ENCODE results near the gene NDEL1. TPM values are rescaled to one million over a fixed set of nuclear protein-coding genes. Genes with fewer than 3 reads are reported as not detected.

The NDEL1 gene
- total RNA-seq, 1 donor from 2014 or later, result 66.5 TPM

- Histone ChIP-seq H3K27me3 (no peaks in the 10 kb centered on the region), H3K4me1 (peaks cover 9% of the 10 kb centered on the region), H3K4me3 (no peak overlapping the region), H3K27ac (no peak overlapping the region), H3K9me3 (no peaks in the 10 kb centered on the region), H3K36me3 (no peaks in the 10 kb centered on the region)
- DNase-seq (ENCODE audit: extremely low spot score in 2 of 2), result no peak
- intact Hi-C loops (cut with DNase I), result no loop called here
- TF ChIP-seq, protein P1, sequence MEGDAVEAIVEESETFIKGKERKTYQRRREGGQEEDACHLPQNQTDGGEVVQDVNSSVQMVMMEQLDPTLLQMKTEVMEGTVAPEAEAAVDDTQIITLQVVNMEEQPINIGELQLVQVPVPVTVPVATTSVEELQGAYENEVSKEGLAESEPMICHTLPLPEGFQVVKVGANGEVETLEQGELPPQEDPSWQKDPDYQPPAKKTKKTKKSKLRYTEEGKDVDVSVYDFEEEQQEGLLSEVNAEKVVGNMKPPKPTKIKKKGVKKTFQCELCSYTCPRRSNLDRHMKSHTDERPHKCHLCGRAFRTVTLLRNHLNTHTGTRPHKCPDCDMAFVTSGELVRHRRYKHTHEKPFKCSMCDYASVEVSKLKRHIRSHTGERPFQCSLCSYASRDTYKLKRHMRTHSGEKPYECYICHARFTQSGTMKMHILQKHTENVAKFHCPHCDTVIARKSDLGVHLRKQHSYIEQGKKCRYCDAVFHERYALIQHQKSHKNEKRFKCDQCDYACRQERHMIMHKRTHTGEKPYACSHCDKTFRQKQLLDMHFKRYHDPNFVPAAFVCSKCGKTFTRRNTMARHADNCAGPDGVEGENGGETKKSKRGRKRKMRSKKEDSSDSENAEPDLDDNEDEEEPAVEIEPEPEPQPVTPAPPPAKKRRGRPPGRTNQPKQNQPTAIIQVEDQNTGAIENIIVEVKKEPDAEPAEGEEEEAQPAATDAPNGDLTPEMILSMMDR (IDR thresholded peaks at IDR 0.05), result no peak
- no peak for TF ChIP-seq POLR2AphosphoS5 (IDR thresholded peaks at IDR 0.05; ENCODE audit: insufficient read depth in 1 of 2, low read depth in 1 of 2)
- TF ChIP-seq POLR2A (IDR thresholded peaks at IDR 0.05), result no peak
Observed at GRCh38 chr17:8421571-8421970, 14.1 kb upstream of the NDEL1 start.

- TF ChIP-seq, protein P1 (IDR thresholded peaks at IDR 0.05), result no peak
- no peak for TF ChIP-seq POLR2AphosphoS5 (IDR thresholded peaks at IDR 0.05; ENCODE audit: insufficient read depth in 1 of 2, low read depth in 1 of 2)
- no peak overlapping the region for H3K27ac ChIP-seq
Observed at GRCh38 chr17:8426094-8426720, 9.5 kb upstream of the NDEL1 start.

DNA sequence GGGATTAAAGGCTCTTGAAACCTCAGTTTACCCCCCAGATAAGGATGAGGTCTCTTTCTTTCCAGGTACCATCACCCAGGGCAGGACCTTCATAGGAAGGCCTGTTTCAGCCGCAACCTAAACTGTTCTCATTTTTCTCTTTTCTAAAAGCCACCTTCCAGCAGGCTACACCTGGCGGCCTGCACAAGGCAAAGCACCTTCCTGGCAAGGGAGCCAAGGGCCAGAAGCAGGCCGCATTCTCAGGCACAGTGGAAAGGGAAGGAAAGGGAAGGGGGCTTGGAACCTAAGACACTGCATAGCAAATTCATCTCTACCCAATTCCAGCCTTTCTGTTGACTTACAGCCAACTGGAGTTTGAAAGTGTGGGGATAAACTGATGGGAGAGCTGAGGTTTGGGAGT lies 8.9 kb upstream of the NDEL1 start:
- intact Hi-C loops (cut with DNase I), result no loop called here
- Histone ChIP-seq H3K27me3 (no peaks in the 10 kb centered on the region), H3K9me3 (no peaks in the 10 kb centered on the region), H3K36me3 (no peaks in the 10 kb centered on the region), H3K4me3 (no peak overlapping the region), H3K4me1 (peaks cover 12% of the 10 kb centered on the region), H3K27ac (no peak overlapping the region)
- DNase-seq (ENCODE audit: extremely low spot score in 2 of 2), result no peak
- TF ChIP-seq, protein P1 (IDR thresholded peaks at IDR 0.05), result no peak
- TF ChIP-seq POLR2AphosphoS5 (IDR thresholded peaks at IDR 0.05; ENCODE audit: insufficient read depth in 1 of 2, low read depth in 1 of 2) (no peak), POLR2A (IDR thresholded peaks at IDR 0.05) (no peak)

More at GRCh38 chr17:8426094-8426720, 9.5 kb upstream of the NDEL1 start:
- Histone ChIP-seq H3K4me1 (peaks cover 8% of the 10 kb centered on the region), H3K36me3 (no peaks in the 10 kb centered on the region), H3K27me3 (no peaks in the 10 kb centered on the region), H3K4me3 (no peak overlapping the region), H3K9me3 (no peaks in the 10 kb centered on the region)
- no peak for DNase-seq (ENCODE audit: extremely low spot score in 2 of 2)
- intact Hi-C loops (cut with DNase I), result no loop called here

GRCh38 chr17:8430966-8431365 lies 4.7 kb upstream of the NDEL1 start:
- intact Hi-C loops (cut with DNase I), result no loop called here
- DNase-seq (ENCODE audit: extremely low spot score in 2 of 2), result peak in 1 of 2 donors; percentile 93
- TF ChIP-seq POLR2AphosphoS5 (IDR thresholded peaks at IDR 0.05; ENCODE audit: insufficient read depth in 1 of 2, low read depth in 1 of 2), result peak in 1 of 2 donors; percentile 75
- TF ChIP-seq, protein P1 (IDR thresholded peaks at IDR 0.05), result no peak

GRCh38 chr17:8436169-8436843 lies 622 bp downstream of the NDEL1 start:
- H3K27me3 ChIP-seq, result no peaks in the 10 kb centered on the region
- no peaks in the 10 kb centered on the region for H3K9me3 ChIP-seq
- TF ChIP-seq POLR2AphosphoS5 (IDR thresholded peaks at IDR 0.05; ENCODE audit: insufficient read depth in 1 of 2, low read depth in 1 of 2), result no peak
- TF ChIP-seq, protein P1 (IDR thresholded peaks at IDR 0.05), result no peak
- TF ChIP-seq POLR2A (IDR thresholded peaks at IDR 0.05), result no peak
- peak overlapping the region; percentile 87 to 100 for H3K4me3 ChIP-seq
- peaks cover 48% of the 10 kb centered on the region for H3K4me1 ChIP-seq
- H3K36me3 ChIP-seq, result no peaks in the 10 kb centered on the region
- intact Hi-C loops (cut with DNase I), result no loop called here
- H3K27ac ChIP-seq, result peak overlapping the region; percentile 98
- no peak for DNase-seq (ENCODE audit: extremely low spot score in 2 of 2)

More at GRCh38 chr17:8430966-8431365, 4.7 kb upstream of the NDEL1 start:
- no peaks in the 10 kb centered on the region for H3K27me3 ChIP-seq
- no peaks in the 10 kb centered on the region for H3K36me3 ChIP-seq
- no peaks in the 10 kb centered on the region for H3K9me3 ChIP-seq
- peaks cover 12% of the 10 kb centered on the region for H3K4me1 ChIP-seq
- H3K4me3 ChIP-seq, result no peak overlapping the region
- H3K27ac ChIP-seq, result peak overlapping the region; percentile 79
